ENCODE measurements around the gene AKTIP.
"Not testable (repeated sequence)": the region's sequence is repeated elsewhere in the genome, so short reads cannot be mapped to it uniquely, and the experiment has no call there.

Gene AKTIP

GRCh38 chr16:53523971-53524548 is 21.1 kb upstream of the AKTIP start:
- Mint-ChIP-seq H3K4me3 (no peak overlapping the region), H3K27me3 (peaks cover 3% of the 10 kb centered on the region), H3K36me3 (ENCODE audit: low read depth) (no peaks in the 10 kb centered on the region), H3K4me1 (ENCODE audit: low read depth) (peaks cover 17% of the 10 kb centered on the region), H3K9me3 (no peaks in the 10 kb centered on the region), H3K27ac (no peak overlapping the region)
- DNase-seq: no peak

DNA sequence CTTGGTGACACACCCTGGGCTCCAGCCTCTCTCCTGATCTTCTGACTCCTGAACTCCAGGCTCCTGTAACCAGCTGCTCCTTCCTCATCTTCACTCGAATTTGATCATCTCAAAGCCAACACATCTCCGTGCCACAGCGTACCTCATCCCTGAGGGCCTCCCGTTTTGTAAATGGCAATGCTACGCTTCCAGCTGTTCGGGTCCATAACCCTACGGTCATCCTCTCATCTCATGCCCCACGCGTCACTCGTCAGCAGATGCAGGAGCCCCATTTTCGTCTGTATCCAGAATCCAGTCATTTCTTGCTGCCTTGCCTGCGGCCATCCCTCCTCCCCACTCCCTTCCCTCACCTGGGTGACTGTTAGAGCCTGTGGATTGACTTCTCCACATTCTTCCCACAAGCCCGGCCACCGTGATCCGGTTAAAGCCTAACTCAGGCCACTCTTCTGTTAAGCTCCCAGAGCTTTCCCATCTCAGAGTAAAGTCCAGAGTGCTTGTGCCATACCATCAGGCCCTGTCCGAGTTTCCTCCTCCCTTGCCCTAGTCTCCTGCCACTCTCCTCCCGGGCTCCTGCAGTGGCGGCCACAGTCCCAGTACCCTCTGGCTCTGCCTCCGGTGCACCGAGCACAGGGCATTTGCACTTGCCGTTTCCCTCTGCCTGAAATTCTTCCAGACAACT is 20.3 kb upstream of the AKTIP start:
- DNase-seq: no peak
- Mint-ChIP-seq H3K4me3 (no peak overlapping the region), H3K4me1 (ENCODE audit: low read depth) (peaks cover 25% of the 10 kb centered on the region), H3K27me3 (peaks cover 3% of the 10 kb centered on the region), H3K27ac (no peak overlapping the region), H3K36me3 (ENCODE audit: low read depth) (no peaks in the 10 kb centered on the region), H3K9me3 (no peaks in the 10 kb centered on the region)

DNA sequence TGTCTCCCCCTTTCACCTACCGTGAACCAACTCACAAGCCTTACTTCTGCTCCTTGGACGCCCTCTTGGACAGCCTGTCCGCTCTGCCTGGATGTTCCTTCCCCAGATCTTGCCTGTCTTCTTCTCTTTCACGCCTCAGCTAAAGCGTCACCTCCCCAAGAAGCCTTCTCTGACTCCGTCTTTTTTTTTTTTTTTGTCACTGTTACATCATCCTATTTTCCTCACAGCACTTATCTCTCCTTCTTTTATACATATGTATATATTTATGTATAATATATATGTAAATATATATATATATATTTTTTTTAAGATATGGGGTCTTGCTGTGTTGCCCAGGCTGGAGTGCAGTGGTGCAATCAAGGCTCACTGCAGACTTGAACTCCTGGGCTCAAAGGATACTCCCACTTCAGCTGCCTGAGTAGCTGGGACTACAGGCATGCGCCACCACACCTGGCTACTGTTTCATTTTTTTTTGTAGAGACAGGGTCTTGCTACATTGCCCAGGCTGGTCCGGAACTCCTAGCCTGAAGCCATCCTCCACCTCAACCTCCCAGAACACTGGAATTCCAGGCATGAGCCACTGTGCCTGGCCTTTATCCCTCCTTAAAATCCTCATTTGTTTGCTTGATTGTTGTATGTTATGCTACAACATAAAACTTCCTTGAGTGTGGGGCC is 16.5 kb upstream of the AKTIP start:
- Mint-ChIP-seq H3K4me3 (peak overlapping the region; percentile 66), H3K27ac (peak overlapping the region; percentile 79), H3K9me3 (no peaks in the 10 kb centered on the region), H3K27me3 (peaks cover 3% of the 10 kb centered on the region), H3K4me1 (ENCODE audit: low read depth) (peaks cover 50% of the 10 kb centered on the region), H3K36me3 (ENCODE audit: low read depth) (no peaks in the 10 kb centered on the region)
- DNase-seq: no peak

GRCh38 chr16:53518550-53519416 is 15.8 kb upstream of the AKTIP start:
- H3K4me1 Mint-ChIP-seq (ENCODE audit: low read depth): peaks cover 50% of the 10 kb centered on the region
- DNase-seq: peak; percentile 72
- H3K27me3 Mint-ChIP-seq: peaks cover 3% of the 10 kb centered on the region
- H3K4me3 Mint-ChIP-seq: peak overlapping the region; percentile 66
- peak overlapping the region; percentile 79 for H3K27ac Mint-ChIP-seq
- H3K36me3 Mint-ChIP-seq (ENCODE audit: low read depth): peaks cover 3% of the 10 kb centered on the region
- H3K9me3 Mint-ChIP-seq: peaks cover 3% of the 10 kb centered on the region

DNA sequence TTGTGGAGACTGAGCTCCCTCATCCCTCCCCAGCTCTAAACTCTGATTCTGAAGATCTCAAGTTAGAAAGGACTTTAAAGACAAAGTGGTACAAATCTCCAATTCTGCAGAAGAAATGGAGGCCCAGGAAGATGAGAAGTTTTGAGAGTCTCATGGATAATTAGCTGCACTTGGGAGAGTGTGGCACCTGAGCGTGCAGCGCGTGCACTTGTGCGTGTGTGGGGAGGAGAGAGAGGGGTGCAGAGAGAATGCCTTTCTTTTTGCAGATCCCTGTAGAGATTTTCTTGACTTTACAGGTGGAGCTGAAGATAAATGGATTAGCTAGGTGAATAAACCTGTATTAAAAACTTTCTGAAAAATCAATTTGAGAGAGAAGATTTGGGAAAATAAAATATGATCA is 14.8 kb upstream of the AKTIP start:
- Mint-ChIP-seq H3K9me3 (peaks cover 3% of the 10 kb centered on the region), H3K4me3 (peak overlapping the region; percentile 66), H3K27ac (no peak overlapping the region), H3K27me3 (peaks cover 3% of the 10 kb centered on the region), H3K4me1 (ENCODE audit: low read depth) (peaks cover 50% of the 10 kb centered on the region), H3K36me3 (ENCODE audit: low read depth) (peaks cover 3% of the 10 kb centered on the region)
- no peak for DNase-seq

- Mint-ChIP-seq H3K27me3 (no peaks in the 10 kb centered on the region), H3K36me3 (ENCODE audit: low read depth) (peaks cover 3% of the 10 kb centered on the region), H3K27ac (no peak overlapping the region), H3K4me3 (no peak overlapping the region), H3K4me1 (ENCODE audit: low read depth) (peaks cover 51% of the 10 kb centered on the region), H3K9me3 (peaks cover 3% of the 10 kb centered on the region)
- DNase-seq: no peak
Measured at GRCh38 chr16:53515811-53516210, 12.8 kb upstream of the AKTIP start.

GRCh38 chr16:53515259-53515658 is 12.2 kb upstream of the AKTIP start:
- H3K27me3 Mint-ChIP-seq: no peaks in the 10 kb centered on the region
- peaks cover 3% of the 10 kb centered on the region for H3K9me3 Mint-ChIP-seq
- no peak overlapping the region for H3K4me3 Mint-ChIP-seq
- peaks cover 53% of the 10 kb centered on the region for H3K4me1 Mint-ChIP-seq (ENCODE audit: low read depth)
- DNase-seq: no peak
- H3K36me3 Mint-ChIP-seq (ENCODE audit: low read depth): peaks cover 3% of the 10 kb centered on the region
- no peak overlapping the region for H3K27ac Mint-ChIP-seq

- peaks cover 37% of the 10 kb centered on the region for H3K4me1 Mint-ChIP-seq (ENCODE audit: low read depth)
- not testable (repeated sequence) for H3K36me3 Mint-ChIP-seq (ENCODE audit: low read depth); H3K27ac Mint-ChIP-seq; DNase-seq; H3K9me3 Mint-ChIP-seq; H3K4me3 Mint-ChIP-seq; H3K27me3 Mint-ChIP-seq
Measured at GRCh38 chr16:53512795-53513194, 9.8 kb upstream of the AKTIP start.

DNA sequence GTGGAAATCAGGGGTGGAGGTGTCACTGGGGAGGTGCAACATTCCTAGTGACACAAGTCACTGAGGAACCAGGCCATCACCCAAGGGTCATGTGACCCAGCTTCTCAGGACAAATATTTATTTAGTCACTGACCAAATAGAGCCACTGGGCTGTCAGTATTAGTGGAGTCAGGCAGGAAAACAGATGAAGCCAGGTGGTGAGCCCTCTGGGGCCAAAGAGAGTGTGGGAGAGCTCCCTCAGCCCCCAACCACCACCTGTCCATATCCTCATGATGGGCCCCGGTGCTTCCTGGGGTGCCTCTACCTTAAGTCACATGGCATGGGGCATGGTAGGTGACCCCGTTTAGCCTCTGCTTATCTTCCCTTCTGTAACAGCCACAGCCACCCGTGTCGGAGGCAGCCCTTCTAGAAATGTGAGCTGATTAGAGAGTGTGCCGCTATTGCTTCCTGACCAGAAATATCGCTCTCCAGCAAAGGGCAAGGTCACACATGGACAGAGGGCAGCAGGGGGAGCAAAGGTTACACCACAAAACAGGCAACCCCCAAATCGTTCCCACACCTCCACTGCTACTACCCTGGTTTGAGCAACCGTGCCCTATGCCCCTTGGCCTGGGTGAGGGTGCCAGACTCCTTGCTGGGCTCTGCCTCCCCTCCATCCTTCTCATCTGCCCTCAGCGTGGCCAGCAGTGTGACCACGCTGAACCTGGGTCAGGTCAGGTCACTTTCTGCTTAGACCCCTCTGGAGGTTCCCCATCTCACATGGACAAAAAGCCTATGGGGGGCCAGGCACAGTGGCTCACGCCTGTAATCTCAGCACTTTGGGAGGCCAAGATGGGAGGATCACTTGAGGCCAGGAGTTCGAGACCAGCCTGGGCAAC is 8.6 kb upstream of the AKTIP start:
- Mint-ChIP-seq H3K9me3 (peaks cover 3% of the 10 kb centered on the region), H3K36me3 (ENCODE audit: low read depth) (peaks cover 3% of the 10 kb centered on the region), H3K4me3 (no peak overlapping the region), H3K27ac (no peak overlapping the region), H3K27me3 (no peaks in the 10 kb centered on the region), H3K4me1 (ENCODE audit: low read depth) (peaks cover 32% of the 10 kb centered on the region)
- no peak for DNase-seq

DNA sequence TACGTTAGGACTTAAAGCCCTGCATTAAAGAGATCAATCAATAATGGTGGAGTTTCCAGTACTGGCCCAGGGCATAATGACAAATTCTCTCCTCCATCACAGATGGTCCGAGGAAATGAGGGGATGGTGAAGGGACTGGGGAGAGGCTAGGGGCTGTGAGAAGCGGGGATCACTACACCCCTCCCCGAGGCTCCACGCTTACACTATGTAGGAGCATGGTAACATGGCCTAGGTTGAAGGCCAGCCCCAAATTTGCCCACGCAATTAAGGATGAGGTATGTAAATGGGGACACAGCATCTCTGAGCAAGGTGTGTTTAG is 8.0 kb upstream of the AKTIP start:
- H3K27ac Mint-ChIP-seq: no peak overlapping the region
- no peak for DNase-seq
- H3K27me3 Mint-ChIP-seq: no peaks in the 10 kb centered on the region
- H3K4me3 Mint-ChIP-seq: no peak overlapping the region
- peaks cover 3% of the 10 kb centered on the region for H3K9me3 Mint-ChIP-seq
- H3K4me1 Mint-ChIP-seq (ENCODE audit: low read depth): peaks cover 34% of the 10 kb centered on the region
- peaks cover 3% of the 10 kb centered on the region for H3K36me3 Mint-ChIP-seq (ENCODE audit: low read depth)

GRCh38 chr16:53510704-53511070 is 7.7 kb upstream of the AKTIP start:
- Mint-ChIP-seq H3K9me3 (peaks cover 3% of the 10 kb centered on the region), H3K4me3 (no peak overlapping the region), H3K27me3 (no peaks in the 10 kb centered on the region), H3K4me1 (ENCODE audit: low read depth) (peaks cover 31% of the 10 kb centered on the region), H3K36me3 (ENCODE audit: low read depth) (peaks cover 3% of the 10 kb centered on the region), H3K27ac (no peak overlapping the region)
- DNase-seq: no peak

- peak; percentile 73 for DNase-seq
- Mint-ChIP-seq H3K4me3 (peak overlapping the region; percentile 18), H3K9me3 (peaks cover 3% of the 10 kb centered on the region), H3K4me1 (ENCODE audit: low read depth) (peaks cover 31% of the 10 kb centered on the region), H3K27me3 (no peaks in the 10 kb centered on the region), H3K36me3 (ENCODE audit: low read depth) (peaks cover 3% of the 10 kb centered on the region), H3K27ac (no peak overlapping the region)
Measured at GRCh38 chr16:53509906-53510703, 7.1 kb upstream of the AKTIP start.

DNA sequence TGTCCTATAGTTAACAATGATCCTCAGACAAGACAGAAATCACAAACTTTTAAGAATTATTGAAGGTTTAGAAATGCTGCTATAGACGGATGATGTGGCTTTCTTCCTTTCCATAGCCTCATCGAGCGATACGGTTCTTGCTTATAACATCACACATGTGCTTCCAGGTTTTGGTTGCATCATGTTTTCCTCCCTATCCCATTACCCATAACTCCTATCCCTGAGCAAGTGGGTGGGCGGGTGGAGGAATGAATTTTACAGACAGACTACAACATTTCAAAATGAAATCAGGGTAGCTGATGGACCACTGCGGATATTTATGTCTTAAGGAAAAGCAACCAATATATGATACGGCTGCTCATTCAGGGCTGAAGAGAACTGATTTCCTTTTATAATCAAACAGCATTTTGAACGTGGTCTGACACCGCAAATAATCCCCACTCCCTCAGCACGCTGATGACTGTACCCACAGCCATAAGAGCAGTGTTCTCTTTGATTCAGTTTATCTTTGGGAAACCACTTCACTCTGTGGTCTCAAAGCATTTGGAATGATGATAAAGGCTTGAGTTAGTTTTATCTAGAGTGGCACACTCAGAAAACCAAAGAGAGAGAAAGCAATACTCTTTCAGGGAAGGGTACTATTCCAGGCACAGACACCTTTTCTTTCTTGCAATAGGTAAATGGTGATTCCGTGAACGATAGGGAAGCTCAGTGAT is 4.6 kb upstream of the AKTIP start:
- H3K9me3 Mint-ChIP-seq: no peaks in the 10 kb centered on the region
- DNase-seq: no peak
- no peak overlapping the region for H3K27ac Mint-ChIP-seq
- H3K36me3 Mint-ChIP-seq (ENCODE audit: low read depth): peaks cover 4% of the 10 kb centered on the region
- no peak overlapping the region for H3K4me3 Mint-ChIP-seq
- H3K4me1 Mint-ChIP-seq (ENCODE audit: low read depth): peaks cover 43% of the 10 kb centered on the region
- H3K27me3 Mint-ChIP-seq: no peaks in the 10 kb centered on the region

Data from activated T-cell treated with anti-CD3 and anti-CD28 coated beads, Interleukin-2, amount 50 U/mL, for 24 hours (primary cell).